GM18868 (cell line): ENCODE measurements around the gene MAN1A1.
"Not testable (repeated sequence)": the region's sequence is repeated elsewhere in the genome, so short reads cannot be mapped to it uniquely, and the experiment has no call there.

Source experiments
- ATAC-seq: cut with Tn5 transposase; IDR thresholded peaks from one replicate; pipeline ENCODE4 v1.9.1; 2021; ENCODE audit warnings: mild to moderate bottlenecking, moderate library complexity; ENCODE audit not compliant: unreplicated experiment

MAN1A1 gene

DNA sequence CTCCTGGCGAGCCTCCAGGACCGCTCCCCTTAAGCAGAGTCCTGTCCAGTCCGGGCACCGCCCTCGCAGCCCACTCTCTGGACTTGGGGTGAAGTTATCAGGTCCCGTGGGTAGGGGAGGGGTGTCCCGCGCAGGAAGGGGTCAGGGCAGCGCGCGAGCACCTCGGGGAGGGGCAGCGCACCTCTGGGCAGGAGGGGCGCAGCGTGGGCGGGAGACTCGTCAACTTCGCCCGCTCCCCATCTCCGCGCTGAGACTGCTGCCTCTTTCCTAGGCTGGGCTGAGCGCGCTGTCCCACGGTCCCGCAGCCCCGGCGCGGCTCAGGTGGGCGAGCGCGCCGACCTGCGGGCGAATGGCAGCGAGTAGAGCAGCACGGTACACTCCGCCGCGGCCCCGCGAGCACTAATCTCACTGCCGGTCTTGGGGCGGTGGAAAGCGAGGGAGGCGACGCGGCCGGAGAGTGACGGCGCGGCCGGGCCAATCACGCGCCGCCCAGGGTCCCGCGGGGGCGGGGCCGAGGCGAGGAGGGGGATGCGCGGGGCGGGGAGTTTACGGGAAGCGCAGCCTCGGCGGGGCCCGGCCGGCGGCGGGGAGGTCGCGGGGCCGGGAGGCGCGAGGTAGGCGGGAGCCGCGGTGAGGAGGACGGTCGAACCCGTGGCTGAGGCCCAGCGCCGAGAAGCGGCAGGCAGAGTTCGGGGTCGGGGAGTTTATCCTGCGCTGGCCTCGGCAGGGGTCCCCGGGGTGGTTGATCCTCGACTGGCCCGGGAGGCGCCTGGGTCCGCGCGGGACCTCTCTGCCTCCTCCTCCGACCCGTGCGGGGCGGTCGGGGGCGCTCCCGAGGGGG, at the start of gene MAN1A1:
Gene MAN1A1, minus strand, starts transcription at position 401 of the 841 bp plus-strand sequence. CDS start 696 bp downstream, outside the sequence.
- peak; percentile 76 for ATAC-seq

DNA sequence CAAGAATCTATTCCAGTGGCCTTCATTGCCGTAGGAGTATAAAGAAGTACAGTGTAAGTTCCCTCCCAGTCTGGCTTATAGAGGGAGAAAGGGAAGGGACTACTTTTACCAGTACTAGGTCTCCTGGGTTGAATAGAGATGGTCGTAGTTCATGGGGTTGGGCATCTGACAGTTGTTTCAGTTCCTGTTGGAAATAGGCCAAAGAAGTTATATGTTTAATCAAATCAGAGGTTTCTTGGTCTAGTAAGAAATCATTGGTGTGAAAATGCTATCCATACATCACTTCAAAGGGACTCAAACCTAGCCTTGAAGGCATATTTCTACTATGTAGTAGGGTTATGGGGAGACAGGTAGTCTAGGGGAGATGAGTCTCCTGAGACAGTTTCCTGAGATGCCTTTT, 45.6 kb upstream of the MAN1A1 start:
- ATAC-seq: peak; percentile 58

DNA sequence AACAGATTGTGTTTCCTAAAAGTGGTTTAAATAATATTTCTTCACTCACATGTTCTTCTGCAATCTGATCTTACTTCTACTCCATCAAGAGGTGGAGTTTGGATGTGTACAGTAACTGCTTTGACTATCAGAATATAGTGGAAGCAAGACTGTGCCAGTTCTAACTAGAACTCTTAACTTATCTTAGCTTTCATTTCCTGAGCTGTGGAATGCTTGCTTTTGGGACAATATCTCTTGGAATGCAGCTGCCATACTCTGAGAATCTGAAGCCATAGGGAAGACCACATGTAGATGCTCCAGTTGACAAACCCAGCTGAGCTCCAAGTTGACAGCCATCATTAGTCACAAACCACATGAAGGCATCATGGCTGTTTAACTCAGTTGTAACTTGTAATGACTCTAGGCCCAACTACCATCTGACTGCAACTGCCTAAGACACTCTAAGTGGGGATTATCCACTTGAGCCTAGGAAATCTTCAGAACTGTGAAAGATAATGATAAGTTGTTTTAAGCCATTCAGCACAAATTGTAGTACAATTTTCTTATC, 40.8 kb upstream of the MAN1A1 start:
- ATAC-seq: no peak

DNA sequence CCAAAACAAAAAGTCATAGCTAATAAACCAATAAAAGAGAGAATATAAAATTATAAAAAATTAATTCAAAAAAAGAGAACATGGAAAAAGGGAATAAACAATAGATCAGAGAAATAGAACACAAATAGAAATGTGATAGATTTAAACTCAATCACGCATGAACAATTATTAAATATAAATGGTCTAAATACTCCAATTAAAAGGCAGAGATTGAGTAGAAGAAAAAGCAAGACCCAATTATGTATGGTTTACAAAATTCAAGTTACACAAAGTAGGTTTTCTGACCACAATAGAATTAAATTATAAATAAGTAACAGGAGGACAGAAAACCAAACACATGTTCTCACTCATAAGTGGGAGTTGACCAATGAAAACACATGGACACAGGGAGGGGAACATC, 36.4 kb upstream of the MAN1A1 start:
- ATAC-seq: no peak

DNA sequence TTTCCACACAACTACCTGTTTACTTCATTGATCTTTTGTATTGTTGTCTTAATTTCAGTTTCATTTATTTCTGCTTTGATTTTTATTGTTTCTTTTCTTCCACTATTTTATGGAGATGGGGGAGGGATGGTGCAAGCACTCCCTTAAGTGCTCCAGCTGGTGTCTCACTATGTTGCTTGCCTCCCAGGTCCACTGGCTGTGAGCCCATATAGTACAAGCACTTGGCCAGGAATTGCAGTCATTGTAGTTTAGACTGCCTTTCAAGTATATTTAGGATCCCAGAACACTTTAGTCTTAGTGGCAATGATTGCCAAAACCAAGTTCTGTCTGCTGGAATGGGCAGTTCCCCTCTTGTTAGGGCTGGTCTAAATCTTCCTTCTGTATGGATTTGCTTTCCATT, 34.9 kb upstream of the MAN1A1 start:
- no peak for ATAC-seq

DNA sequence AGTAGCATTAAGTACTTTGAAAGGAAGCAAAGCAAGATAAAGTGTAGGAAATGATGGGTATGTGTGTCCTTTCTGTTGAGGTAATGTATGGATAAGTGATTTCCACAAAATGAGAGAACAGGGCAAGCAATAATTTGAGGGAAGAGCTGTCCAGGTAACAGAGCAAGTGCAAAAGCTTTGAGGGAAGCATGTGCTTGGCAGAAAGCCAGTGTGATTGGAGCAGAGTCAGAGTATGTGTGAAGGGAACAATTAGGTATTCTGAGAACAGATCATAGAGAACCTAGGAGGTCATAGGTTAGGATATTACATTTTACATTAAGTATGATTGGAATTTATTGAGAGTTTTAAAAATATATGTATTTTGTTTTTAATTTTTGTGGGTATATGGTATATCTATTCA, 30.2 kb upstream of the MAN1A1 start:
- no peak for ATAC-seq

DNA sequence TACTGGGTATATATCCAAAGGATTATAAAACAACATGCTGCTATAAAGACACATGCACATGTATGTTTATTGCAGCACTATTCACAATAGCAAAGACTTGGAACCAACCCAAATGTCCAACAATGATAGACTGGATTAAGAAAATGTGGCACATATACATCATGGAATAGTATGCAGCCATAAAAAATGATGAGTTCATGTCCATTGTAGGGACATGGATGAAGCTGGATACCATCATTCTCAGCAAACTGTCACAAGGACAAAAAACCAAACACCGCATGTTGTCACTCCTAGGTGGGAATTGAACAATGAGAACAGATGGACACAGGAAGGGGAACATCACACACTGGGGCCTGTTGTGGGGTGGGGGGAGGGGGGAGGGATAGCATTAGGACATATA, 27.5 kb upstream of the MAN1A1 start:
- not testable (repeated sequence) for ATAC-seq

DNA sequence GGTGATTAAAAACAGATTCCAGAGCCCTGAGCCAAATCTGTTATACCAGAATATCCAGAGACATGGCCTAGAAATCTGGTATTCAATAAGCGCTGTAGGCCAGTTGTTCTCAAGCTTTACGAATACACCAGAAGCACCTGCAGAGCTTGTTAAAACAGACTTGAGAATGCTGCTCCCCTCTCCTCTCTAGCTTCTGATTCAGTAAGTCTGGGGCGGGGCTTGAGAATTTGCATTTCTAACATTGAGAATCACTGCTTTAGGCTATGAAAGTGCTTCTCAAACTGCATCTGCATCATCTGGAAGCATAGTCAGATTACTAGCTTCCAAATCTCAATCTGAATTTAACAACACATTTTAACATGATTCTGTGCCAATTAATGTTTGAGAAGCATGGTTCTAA, 20.5 kb upstream of the MAN1A1 start:
- no peak for ATAC-seq

DNA sequence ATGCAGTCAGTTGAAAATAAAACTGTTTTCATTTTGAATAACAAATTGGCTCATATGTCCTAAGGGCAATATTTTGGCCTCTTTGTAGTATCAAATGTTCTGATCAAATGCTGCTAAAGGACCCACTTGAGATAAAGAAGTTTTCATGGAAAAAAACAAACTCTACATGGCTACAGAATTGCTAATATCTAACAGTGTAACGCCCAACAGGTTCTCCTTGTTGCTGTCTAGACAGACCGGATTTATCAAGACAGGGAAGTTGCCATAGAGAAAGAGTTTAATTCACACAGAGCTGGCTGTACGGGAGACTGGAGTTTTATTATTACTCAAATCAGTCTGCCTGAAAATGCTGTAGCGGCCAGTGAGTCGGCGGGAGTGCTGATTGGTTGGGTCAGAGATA, 19.4 kb upstream of the MAN1A1 start:
- ATAC-seq: no peak

DNA sequence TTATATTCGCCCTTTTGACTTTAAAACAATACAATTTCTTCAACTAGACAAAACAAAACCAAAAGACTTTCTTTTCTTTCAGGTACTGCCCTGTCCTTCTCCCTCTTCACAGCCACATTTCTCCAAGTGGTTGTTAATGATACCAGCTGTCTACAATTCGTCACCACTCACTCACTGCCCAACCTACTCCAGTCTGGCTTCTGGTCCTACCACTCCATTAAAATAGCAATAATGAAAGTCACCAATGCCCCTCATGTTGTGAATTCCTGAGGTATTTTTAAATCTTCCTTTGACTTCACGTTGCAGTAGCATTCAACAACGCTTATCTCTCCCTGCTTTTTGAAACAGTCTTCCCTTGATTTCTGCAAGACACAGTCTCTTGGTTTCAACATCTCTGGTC, 11.6 kb upstream of the MAN1A1 start:
- no peak for ATAC-seq

DNA sequence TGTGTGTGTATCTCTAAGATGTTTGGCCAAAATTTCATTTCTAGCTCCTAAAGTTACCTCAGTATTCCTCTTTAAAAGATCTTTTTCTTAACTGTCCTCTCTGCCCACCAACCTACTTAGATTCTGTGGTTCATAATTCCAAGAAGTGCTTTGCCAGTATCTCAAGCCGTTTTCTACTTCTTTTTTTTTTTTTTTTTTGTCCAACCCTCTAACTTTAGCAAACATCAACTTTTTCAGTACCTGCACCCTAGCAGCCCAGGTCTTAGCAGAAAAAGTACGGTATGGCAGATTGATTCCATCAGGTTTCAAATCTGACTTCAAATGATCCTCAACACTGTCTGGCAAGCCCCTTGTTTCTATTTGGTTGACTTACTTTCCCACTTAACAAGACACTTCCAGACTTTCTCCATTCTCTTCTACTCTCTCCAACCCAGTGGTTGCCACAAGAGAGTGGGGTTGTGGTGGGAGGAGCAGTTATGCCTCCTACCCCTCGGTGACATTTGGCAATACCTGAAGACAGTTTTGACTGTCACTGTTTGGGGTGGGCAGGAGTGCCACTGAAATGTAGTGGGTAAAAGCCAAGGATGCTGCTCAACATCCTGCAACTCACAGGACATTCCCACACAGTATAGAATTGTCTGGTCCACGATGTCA, 10.8 kb upstream of the MAN1A1 start:
- ATAC-seq: no peak

DNA sequence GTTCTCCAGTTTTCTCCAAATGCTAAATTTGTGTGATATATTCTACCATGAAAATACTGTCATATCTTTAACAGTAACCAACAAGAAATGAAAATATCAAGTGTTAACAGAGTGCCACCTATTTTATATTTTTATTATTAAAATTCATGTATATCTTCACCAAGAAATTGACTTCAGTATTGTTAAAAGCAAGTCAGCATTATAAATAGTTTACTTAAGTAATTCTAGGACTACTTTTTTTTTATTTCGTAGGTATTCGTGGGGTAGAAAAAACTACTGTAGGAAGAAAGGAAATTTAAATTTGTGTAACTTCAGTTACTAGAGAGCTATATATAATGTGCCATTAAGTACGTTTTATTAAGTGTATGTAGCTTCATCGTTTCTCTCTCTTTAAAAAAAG, 6.3 kb upstream of the MAN1A1 start:
- ATAC-seq: no peak

DNA sequence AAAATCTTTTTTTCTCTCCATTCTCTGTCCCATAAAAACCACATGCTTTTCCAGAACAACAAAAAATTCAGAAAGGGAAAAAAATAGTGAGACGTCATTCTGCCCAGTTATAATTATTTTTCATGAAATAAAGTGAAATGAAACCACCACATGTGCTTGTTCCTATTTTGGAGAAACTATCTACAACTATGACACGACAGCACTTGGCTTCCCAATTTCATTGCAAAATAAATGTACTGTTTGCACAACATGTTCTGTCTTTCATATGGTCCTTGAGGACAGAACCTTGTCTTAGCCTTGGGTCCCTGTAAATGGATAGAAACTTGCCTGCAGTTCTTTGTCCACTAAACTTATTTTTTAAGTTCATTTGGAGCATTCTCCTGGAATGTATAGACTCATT, 5.6 kb upstream of the MAN1A1 start:
- ATAC-seq: peak; percentile 32

DNA sequence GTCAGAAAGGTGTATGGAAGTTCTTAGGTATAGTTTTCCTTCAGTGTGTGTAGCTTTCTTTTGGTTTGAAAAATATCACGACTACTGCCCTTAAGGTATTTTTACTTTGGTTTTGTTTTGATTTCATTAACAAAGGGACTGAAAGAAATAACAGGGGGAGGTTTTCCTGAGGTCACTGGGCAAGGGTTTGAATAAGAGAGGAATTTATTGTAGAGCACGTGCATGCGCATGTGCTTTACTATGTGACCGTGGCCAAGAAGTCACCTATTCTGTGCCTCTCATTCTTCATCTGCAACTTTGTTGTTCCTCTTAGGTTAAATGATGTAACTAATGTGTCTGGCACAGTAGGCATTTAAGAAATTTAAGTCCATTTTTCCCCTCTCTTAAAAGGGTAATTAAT, 4.1 kb upstream of the MAN1A1 start:
- ATAC-seq: no peak

DNA sequence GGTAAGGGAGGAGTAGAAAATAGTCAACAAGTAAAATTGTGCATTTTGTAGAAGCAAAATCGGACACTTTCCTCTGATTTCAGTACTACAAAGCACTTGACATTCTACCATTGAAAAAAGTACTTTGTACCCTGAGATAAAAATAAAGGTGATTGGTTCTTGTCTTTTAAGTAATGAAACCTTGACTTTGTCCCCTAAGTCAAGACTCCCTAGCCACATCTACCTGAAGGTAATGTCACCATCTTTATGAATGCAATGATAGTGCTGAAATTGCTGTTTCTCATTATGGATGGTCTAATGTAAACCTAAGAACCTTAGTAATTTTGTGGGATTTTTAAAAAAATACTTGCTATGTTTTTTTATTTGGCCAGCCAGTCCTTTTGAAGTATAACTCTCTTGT, 2.4 kb upstream of the MAN1A1 start:
- no peak for ATAC-seq

DNA sequence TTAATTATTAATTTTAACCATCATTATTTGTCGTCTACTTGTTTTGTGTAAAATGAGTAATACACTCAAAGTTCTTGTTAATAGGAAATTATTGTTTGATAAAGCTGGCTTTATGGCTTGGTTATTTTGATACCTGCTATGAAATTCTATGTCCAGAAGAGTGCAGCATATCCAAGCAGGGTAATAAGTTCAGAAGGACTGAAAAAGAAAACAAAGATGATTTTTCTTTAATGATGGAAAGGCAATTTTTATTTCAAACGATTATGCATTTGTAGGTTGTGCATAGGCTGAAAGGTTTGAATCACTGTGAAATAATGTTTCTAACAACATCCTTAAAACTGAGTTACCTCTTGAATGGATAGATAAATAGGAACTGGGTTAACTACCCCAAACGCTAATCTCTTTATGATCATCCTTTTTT, 1.4 kb upstream of the MAN1A1 start:
- ATAC-seq: no peak

DNA sequence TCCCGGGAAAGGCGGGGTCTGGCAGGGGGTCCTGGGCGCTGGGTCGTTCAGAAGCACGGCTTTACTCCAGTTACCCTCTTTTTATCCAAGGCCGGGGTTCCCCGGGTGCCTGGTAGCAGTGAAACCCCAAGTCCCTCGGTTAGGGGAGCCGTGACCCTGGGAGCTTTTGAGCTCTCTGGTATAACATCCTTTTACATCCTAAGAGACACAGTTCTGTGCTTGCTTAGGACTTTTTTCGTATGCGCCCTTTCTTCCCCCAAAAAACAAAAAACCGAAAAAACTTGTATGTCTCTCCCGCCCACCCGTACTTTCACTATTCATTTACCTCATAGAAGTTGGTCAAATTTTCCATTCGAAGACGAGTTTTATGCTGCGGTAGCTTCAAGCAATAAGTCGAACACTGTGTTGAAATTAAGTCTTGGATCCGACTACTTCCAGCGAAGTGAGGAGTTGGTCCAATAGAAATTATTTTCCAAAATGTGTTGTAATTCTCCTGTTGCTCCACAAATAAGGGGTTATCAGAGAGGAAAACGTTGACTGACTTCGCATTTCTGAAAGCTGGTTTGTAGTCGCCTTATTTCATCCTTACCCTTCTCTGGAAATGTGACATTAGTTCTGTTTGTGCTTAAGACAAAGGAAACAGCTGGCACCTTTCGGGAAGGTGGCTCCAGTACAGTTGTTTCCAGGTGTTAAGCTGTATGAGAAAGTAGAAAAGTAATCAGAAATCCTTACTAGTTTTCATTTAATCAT, 816 bp upstream of the MAN1A1 start:
- peak; percentile 15 for ATAC-seq

DNA sequence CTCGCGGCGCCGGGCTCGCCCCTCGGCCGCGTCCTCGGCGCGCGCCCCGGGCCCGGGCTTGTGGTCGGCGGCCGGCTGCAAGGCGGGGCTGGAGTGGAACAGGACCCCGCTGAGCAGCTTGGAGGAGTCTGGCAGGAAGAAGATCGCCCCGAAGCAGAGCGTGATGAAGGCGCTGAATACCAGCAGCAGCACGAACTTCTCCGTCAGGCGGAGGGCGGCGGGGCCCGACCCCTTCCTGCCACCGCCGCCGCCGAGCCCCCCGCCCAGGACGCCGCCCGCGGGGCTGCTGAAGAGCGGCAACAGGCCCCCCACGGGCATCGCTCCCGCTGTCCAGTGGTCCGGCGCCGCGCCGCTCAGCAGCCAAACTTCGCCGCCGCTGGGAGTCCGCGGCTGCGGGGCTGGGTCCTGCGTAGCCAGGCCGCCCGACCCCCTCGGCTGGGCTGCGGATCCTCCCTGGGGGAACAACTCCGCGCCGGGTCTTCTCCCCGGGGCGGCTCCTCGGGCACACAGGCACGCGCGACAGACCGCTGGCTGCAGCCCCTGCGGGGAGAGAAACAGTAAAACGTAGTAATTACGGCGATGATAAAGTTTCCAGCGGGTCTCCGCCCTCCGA, 707 bp downstream of the MAN1A1 start:
- peak; percentile 4 for ATAC-seq

DNA sequence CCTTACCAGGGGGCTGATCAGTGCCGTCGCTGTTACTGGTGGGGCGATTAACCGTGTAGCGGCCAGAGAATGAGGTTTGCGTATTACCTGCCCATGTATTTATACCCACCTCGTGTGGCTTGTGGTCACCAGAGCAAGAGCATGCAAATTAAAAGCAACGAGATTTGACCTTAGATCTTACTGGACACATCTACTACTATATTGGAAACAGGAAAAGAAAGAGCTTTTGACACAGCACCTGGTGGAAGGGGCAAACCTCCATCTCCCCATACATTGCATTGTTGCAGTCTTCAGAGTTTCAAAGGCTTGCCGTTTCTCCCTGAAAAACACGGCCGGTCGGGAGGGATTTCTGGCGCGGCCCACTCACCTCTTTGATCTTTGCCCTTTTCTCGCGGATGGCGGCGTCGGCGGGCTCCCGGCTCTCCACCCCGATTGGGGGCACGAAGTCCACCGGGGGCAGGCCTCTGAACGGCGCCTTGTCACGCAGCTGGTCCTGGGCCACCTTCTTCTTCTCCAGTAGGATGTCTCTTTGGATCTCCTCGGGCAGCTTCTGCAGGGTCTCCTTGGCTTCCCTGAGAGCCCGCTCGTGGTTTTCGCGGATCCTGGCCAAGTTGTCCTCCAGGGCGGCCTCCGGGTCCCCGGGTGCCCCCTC, 1.3 kb downstream of the MAN1A1 start:
- ATAC-seq: no peak

DNA sequence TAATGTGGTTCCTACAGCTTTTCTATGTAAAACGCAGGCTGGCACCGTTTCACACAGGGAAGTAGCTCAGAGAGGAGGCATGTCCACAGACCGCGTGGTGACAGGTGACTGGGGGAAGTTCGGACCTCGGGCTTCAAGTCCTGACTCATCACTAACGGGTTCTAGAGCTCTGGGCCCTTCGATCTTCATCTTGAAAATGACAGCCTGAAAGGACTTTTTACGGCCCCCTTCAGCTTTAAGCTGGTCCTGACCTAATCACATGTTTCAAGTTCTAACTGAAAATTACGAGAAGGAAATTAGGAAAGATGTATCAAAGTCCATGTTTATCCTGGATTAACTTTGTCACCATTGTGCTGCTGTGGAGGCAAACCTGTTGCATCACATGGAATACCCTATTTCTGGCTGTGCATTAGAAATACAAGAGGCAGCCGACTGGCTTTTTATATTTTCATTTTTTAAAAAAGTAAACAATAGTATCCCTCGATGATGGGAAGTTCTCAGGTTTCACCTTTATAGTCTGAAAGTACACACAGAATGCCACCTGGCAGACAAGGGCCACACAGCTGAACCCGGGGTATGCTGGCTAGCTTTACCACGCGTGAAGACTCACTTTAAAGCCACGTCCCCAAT, 2.0 kb downstream of the MAN1A1 start:
- peak; percentile 34 for ATAC-seq
